GM18507 (cell line): ENCODE measurements around the gene FGD6.
A peak's percentile ranks its signal among the peaks of the same experiment; 100 is the strongest.
"Not testable (repeated sequence)": the region's sequence is repeated elsewhere in the genome, so short reads cannot be mapped to it uniquely, and the experiment has no call there.

Experiments
- DNase-seq: peaks from one replicate; pipeline ENCODE4 v3.0.0; 2011; ENCODE audit warnings: low read depth; ENCODE audit not compliant: insufficient read length; ENCODE audit errors: extremely low spot score
- FAIRE-seq: peaks from 2 replicates; lab custom pipeline; 2011; peaks lifted over from hg19 to GRCh38; lab: Jason Lieb, UNC

FGD6 gene

GRCh38 chr12:95208678-95209077 is 8.6 kb downstream of the FGD6 start:
- no peak for FAIRE-seq
- no peak for DNase-seq

GRCh38 chr12:95207407-95207806 is 9.9 kb downstream of the FGD6 start:
- no peak for DNase-seq
- no peak for FAIRE-seq

DNA sequence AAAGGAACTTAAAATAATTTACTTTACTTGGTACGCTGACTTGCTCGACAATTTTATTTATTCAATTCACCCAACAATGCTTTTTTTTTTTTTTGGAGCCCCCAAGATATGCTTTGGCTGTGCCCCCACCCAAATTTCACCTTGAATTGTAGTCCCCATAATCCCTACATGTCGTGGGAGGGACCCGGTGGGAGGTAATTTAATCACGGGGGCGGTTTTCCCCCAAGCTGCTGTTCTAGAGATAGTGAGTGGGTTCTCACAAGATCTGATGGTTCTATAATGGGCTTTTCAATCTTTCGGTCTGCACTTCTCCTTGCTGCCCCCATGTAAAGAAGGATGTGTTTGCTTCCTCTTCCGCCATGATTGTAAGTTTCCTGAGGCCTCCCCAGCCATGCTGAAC is 10.4 kb downstream of the FGD6 start:
- DNase-seq: no peak
- FAIRE-seq: no peak

DNA sequence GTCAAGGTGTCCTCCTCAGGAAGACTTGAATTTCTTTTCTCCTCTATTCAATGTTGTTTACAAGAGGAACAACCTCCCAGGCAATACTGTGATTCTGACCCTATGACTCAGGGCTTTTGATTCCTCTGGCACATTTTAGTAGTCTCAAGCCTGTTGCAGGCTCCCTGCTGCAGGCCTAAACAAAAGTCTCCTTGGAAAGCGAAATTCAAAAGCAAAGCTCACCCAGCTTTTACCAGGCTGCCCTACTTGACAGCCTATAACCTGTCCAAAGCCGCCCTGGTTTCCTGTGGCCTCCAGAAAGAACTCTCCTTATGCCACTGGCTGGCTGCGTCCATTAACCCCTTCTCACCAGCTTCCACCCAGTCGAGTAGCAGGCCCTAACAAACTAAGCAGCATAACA is 11.6 kb downstream of the FGD6 start:
- FAIRE-seq: no peak
- DNase-seq: no peak

DNA sequence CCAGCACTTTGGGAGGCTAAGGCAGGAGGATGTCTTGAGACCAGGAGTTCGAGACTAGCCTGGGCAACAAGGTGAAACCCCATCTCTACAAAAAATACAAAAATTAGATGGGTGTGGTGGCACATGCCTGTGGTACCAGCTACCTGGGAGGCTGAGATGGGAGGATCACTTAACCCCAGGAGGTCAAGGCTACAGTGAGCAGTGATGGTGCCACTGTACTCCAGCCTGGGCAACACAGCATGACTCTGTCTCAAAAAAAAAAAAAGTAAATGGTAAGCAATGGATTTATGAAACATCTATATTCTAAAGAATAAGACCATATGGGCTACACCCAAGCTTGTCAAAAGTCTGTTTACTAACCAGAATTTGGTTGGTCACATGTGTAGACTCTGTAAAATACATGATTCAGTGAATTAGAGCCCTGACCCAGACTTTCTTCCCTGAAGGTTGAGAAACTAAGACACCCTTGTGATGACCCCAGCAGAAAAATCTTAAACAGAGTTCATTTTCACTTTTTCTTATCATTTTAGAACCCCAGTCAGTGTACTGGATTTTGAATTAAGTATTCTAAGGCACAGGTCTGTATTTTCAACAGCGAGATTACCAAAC is 12.1 kb downstream of the FGD6 start:
- DNase-seq (no peak), FAIRE-seq (no peak)

DNA sequence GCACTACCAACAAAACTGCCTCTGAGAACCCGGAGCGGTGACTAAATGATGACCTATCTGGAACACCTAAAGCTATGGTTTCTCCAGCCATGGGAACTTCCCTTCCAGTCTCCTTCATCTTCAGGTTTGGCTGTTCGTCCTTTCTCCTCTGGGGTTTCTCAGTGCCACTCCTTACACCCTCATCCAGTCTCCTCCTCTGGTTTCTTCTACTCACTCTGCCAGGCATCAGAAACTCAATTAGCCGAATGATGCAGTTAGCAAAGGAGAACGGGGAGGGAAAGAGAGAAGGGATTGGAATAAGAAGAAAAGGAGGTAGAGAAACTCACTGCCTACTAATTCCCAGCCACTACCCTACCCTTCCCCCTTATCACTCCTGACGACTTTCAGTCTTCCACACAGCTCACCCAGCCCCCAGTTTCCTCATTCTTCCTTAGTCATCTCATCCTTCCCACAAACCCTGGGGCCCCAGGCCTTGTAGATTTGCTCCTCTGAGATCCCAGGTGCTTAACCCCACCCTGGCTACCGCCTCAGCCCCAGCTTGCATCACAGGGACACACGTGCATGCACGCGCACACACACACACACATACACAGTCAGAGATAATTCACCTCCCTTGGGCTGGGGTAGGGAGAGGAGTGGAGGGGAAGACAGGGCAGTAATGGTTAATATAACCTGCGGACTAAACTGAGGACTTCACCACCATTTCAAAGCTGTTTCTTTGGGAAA is 13.0 kb downstream of the FGD6 start:
- DNase-seq: no peak
- no peak for FAIRE-seq

- no peak for DNase-seq
- FAIRE-seq: no peak
Observed at GRCh38 chr12:95203487-95204030, 13.7 kb downstream of the FGD6 start.

- FAIRE-seq (peak; percentile 9), DNase-seq (no peak)
Observed at GRCh38 chr12:95202691-95203486, 14.4 kb downstream of the FGD6 start.

DNA sequence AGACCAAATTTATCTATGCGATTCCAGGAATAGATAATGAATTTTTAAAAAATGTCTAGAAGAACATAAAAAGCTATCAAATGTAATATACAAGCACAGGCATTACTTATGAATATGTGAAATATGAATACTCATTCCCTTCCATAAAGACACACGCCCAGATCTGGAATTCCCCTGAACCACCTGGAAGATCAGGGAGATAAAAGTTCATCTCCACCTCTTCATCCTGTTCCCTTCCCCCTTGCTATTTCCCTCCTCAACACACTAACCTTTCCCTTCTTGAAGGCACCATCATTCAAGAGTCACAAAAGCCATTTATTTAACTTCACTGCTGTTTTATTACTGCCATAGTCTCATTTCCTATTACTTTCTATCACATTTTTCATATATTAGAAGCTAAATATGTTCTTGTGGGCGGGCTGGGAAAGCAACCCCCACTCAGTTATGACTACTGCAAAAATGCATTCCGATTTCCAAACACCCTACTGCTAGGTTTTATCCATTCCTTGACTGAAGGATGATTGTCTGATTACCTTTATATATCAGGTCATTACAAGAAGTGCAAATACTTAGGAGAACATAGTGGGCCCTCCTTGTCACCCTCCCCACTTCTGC is 16.1 kb downstream of the FGD6 start:
- DNase-seq (no peak), FAIRE-seq (no peak)

- DNase-seq (no peak), FAIRE-seq (no peak)
Observed at GRCh38 chr12:95200128-95200894, 17.0 kb downstream of the FGD6 start.

DNA sequence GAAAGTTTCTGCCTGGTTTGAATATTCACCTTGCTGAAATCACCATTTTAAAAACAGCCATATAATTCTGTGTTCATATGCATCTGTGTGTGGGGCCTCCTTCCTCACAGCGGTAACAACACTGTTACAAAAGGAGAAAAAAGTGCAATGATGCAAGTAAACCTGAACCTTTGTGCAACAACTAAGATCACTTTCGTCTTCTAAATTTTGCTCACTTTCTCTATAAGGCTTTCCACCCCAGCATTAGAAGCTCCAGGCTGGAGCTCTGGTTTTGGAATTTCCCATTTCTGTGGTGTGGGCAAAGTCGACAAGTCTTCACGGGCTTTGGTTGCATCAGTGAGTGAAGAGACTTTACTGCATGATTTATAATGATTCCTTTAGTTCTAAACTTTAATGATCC is 18.4 kb downstream of the FGD6 start:
- DNase-seq (no peak), FAIRE-seq (peak; percentile 56)

DNA sequence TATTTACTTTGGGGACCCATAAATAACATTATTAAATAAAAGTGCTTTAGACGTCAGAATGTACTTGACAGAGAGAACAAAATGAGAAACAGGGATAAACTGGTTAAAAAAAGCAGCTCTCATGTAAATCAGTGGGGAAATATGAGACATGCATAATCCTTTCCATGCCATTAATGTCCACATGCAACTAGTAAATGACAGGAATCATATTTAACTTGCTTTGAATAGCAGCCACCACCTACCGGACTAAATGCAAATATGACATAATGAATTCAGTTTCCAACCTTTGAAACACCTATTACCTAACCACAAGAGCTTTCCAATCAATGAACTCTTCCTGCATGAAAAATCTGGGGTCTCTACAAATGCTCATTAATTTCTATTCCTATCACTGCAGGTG is 19.6 kb downstream of the FGD6 start:
- FAIRE-seq (no peak), DNase-seq (no peak)

GRCh38 chr12:95196875-95197569 is 20.2 kb downstream of the FGD6 start:
- not testable (repeated sequence) for DNase-seq, FAIRE-seq

- no peak for DNase-seq
- no peak for FAIRE-seq
Observed at GRCh38 chr12:95195122-95195521, 22.1 kb downstream of the FGD6 start.

DNA sequence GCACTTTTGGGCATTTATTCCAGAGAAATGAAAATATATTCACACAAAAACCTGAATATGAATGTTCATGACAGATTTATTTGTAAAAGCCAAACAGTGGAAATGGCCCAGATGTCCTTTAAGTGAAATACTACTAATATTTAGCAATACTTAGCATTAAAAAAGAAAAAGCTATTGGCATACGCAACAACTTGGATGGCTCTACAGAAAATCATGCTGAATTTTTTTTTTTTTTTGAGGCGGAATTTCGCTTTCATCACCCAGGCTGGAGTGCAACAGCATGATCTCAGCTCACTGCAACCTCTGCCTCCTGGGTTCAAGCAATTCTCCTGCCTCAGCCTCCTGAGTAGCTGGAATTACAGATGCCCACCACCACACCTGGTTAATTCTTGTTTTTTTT is 24.1 kb downstream of the FGD6 start:
- DNase-seq: no peak
- no peak for FAIRE-seq

- FAIRE-seq (no peak), DNase-seq (no peak)
Observed at GRCh38 chr12:95192271-95192670, 25.0 kb downstream of the FGD6 start.

DNA sequence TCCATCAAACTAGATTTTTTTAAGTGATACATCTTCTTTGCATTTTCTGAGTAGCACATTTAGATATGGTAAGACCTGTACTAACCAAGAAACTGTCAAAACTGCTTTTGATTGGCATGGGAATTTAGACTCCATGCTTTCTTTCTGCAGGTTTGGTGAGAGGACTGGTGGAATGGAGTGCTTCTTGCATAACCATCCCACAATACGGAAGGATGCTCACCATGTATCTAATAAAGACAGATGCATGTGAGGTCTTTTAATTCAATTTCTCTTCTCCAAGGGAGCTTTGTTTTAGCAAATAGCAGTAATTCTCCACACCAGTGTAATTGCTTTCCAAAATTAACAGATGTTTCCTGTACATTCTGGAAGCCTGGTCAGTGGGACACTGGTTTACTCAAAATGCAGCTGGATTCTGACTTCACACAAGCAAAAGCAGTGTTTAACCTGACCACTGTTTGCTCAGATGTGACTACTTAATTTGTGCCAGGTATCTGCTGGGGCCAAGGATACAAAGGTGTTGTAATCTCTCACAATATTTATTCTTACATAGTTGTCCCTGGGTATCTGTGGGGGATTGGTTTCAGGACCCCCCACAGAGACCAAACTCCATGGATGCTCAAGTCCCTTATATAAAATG is 26.1 kb downstream of the FGD6 start:
- FAIRE-seq (no peak), DNase-seq (no peak)

- no peak for FAIRE-seq
- no peak for DNase-seq
Observed at GRCh38 chr12:95187865-95188415, 29.3 kb downstream of the FGD6 start.
